H1 (cell line): ENCODE measurements around the gene KCNH4. TPM values are rescaled to one million over a fixed set of nuclear protein-coding genes. Genes with fewer than 3 reads are reported as not detected.

ENCODE experiments used
- CTCF ChIA-PET: fragments of 300-600 bp; sonication (Branson Sonifier 250); formaldehyde crosslinking; loops from one replicate; lab custom pipeline; 2021; ENCODE audit not compliant: partially characterized antibody; lab: Charles Lee
- POLR2A ChIA-PET: fragments of 300-600 bp; sonication (Branson Sonifier 250); formaldehyde crosslinking; loops from one replicate; lab custom pipeline; 2021; ENCODE audit warnings: inconsistent platforms; ENCODE audit not compliant: partially characterized antibody; lab: Charles Lee
- DNase-seq, 2 experiments: peaks; one replicate each; pipeline versions ENCODE4 v3.0.0 to v3.0.0-alpha.2; 2010 to 2022; ENCODE audit warnings: low spot score in 2 of 2, low read depth in 1 of 2, mixed read lengths in 1 of 2
- FAIRE-seq: peaks from 2 replicates; lab custom pipeline; 2011; peaks lifted over from hg19 to GRCh38; lab: Jason Lieb, UNC
- H2AFZ ChIP-seq: 2 replicates; pipeline ENCODE4 v1.8.1; 2012; ENCODE audit warnings: low read length, inconsistent platforms
- H2AK5ac ChIP-seq: 2 replicates; pipeline ENCODE4 v1.6.1; 2013; ENCODE audit warnings: low read depth, low read length
- H2BK120ac ChIP-seq: replicated peaks from 2 replicates; pipeline ENCODE3; 2013; ENCODE audit warnings: low read depth, low read length, inconsistent platforms
- H2BK12ac ChIP-seq: 2 replicates; pipeline ENCODE4 v1.6.1; 2013; ENCODE audit warnings: low read depth, low read length
- H2BK15ac ChIP-seq: 2 replicates; pipeline ENCODE4 v1.6.1; 2013; ENCODE audit warnings: low read length
- H2BK20ac ChIP-seq: 2 replicates; pipeline ENCODE4 v1.6.1; 2013; ENCODE audit warnings: low read length
- H2BK5ac ChIP-seq: 2 replicates; pipeline ENCODE4 v1.6.1; 2013; ENCODE audit warnings: low read depth, low read length
- H3K14ac ChIP-seq: 2 replicates; pipeline ENCODE4 v1.6.1; 2013; ENCODE audit warnings: inconsistent platforms; ENCODE audit not compliant: insufficient read length
- H3K18ac ChIP-seq: 2 replicates; pipeline ENCODE4 v1.6.1; 2013; ENCODE audit warnings: low read length; ENCODE audit errors: extremely low read depth
- H3K23ac ChIP-seq: 2 replicates; pipeline ENCODE4 v1.6.1; 2013; ENCODE audit warnings: inconsistent platforms; ENCODE audit not compliant: insufficient read length
- H3K23me2 ChIP-seq: 2 replicates; pipeline ENCODE4 v1.6.1; 2013; ENCODE audit warnings: low read depth, low read length
- H3K27ac ChIP-seq: 2 replicates; pipeline ENCODE4 v1.6.1; 2011; ENCODE audit warnings: low read depth, low read length, inconsistent platforms
- H3K27me3 ChIP-seq, 4 experiments: replicated peaks in 1 of 4; 1 replicate in 1 of 4; 2 replicates in 3 of 4; pipeline versions ENCODE4 v1.6.1 to v1.8.1; 2011 to 2013; ENCODE audit warnings: low read length in 3 of 4, mild to moderate bottlenecking in 3 of 4, inconsistent platforms in 2 of 4, mixed read lengths in 2 of 4, moderate library complexity in 1 of 4; ENCODE audit not compliant: control insufficient read depth in 3 of 4, insufficient read depth in 3 of 4; ENCODE audit errors: extremely low read depth in 1 of 4
- H3K36me3 ChIP-seq, 4 experiments: 2 replicates each; pipeline versions ENCODE4 v1.6.1 to v1.8.1; 2011 to 2013; ENCODE audit warnings: mild to moderate bottlenecking in 4 of 4, low read length in 3 of 4, moderate library complexity in 2 of 4, control low read depth in 1 of 4, inconsistent platforms in 1 of 4; ENCODE audit not compliant: insufficient read depth in 4 of 4, control insufficient read depth in 2 of 4
- H3K4ac ChIP-seq: replicated peaks from 2 replicates; pipeline ENCODE3; 2013; ENCODE audit warnings: low read length, low read depth, mixed read lengths, inconsistent platforms; ENCODE audit not compliant: insufficient read length
- H3K4me1 ChIP-seq, 4 experiments: replicated peaks in 1 of 4; 1 replicate in 1 of 4; 2 replicates in 3 of 4; pipeline versions ENCODE4 v1.6.1 to v1.8.1; 2011 to 2013; ENCODE audit warnings: low read length in 3 of 4, inconsistent platforms in 2 of 4, mixed read lengths in 1 of 4; ENCODE audit not compliant: insufficient read depth in 4 of 4, control insufficient read depth in 3 of 4
- H3K4me2 ChIP-seq, 2 experiments: 2 replicates each; pipeline versions ENCODE4 v1.6.1 to v1.8.1; 2011 to 2013; ENCODE audit warnings: low read depth in 2 of 2, low read length in 2 of 2, control low read depth in 1 of 2, inconsistent platforms in 1 of 2, mild to moderate bottlenecking in 1 of 2; ENCODE audit not compliant: insufficient read depth in 1 of 2
- H3K4me3 ChIP-seq, 4 experiments: fragments of 200-600, 300-600 bp in 1 of 4; sonication (generic), shearing (Covaris generic), sonication (Bioruptor Twin) in 1 of 4; 2 replicates each; pipeline versions ENCODE4 v1.5.1 to v1.8.1; 2011 to 2016; ENCODE audit warnings: low read length in 4 of 4, low read depth in 3 of 4, control low read depth in 2 of 4, inconsistent platforms in 2 of 4, mild to moderate bottlenecking in 2 of 4, mixed read lengths in 1 of 4, moderate library complexity in 1 of 4; ENCODE audit not compliant: insufficient read depth in 2 of 4; ENCODE audit errors: extremely low read depth in 1 of 4
- H3K56ac ChIP-seq: replicated peaks from 2 replicates; pipeline ENCODE3; 2013; ENCODE audit warnings: low read depth, mild to moderate bottlenecking, mixed read lengths, low read length, inconsistent platforms; ENCODE audit not compliant: insufficient read length
- H3K79me1 ChIP-seq: 2 replicates; pipeline ENCODE4 v1.6.1; 2013; ENCODE audit warnings: low read depth, low read length, control low read depth
- H3K79me2 ChIP-seq, 2 experiments: 2 replicates each; pipeline versions ENCODE4 v1.6.1 to v1.8.1; 2012 to 2013; ENCODE audit warnings: low read length in 2 of 2, mild to moderate bottlenecking in 2 of 2, inconsistent platforms in 1 of 2; ENCODE audit not compliant: insufficient read depth in 2 of 2, control insufficient read depth in 1 of 2
- H3K9ac ChIP-seq, 4 experiments: replicated peaks in 1 of 4; 1 replicate in 1 of 4; 2 replicates in 3 of 4; pipeline versions ENCODE4 v1.6.1 to v1.8.1; 2011 to 2013; ENCODE audit warnings: low read depth in 3 of 4, low read length in 3 of 4, control low read depth in 2 of 4, mild to moderate bottlenecking in 2 of 4, moderate library complexity in 2 of 4, inconsistent platforms in 1 of 4; ENCODE audit errors: extremely low read depth in 1 of 4
- H3K9me3 ChIP-seq, 2 experiments: 2 replicates each; pipeline versions ENCODE4 v1.6.1 to v1.8.1; 2012 to 2013; ENCODE audit warnings: mild to moderate bottlenecking in 2 of 2, moderate library complexity in 2 of 2, control low read depth in 1 of 2, inconsistent platforms in 1 of 2, low read depth in 1 of 2, low read length in 1 of 2, mixed read lengths in 1 of 2; ENCODE audit not compliant: insufficient read depth in 2 of 2
- H4K20me1 ChIP-seq, 2 experiments: replicated peaks in 1 of 2; 2 replicates each; pipeline versions ENCODE3 to v1.8.1; 2011 to 2013; ENCODE audit warnings: inconsistent platforms in 2 of 2, low read length in 2 of 2, mild to moderate bottlenecking in 1 of 2; ENCODE audit not compliant: insufficient read depth in 2 of 2, control insufficient read depth in 1 of 2
- H4K5ac ChIP-seq: 2 replicates; pipeline ENCODE4 v1.6.1; 2013; ENCODE audit warnings: low read length, low read depth, mixed read lengths, inconsistent platforms; ENCODE audit not compliant: insufficient read length
- H4K8ac ChIP-seq: 2 replicates; pipeline ENCODE4 v1.8.0; 2013; ENCODE audit warnings: mild to moderate bottlenecking, moderate library complexity, low read length, inconsistent platforms; ENCODE audit not compliant: insufficient read depth; ENCODE audit errors: extremely low read depth
- H4K91ac ChIP-seq: replicated peaks from 2 replicates; pipeline ENCODE3; 2013; ENCODE audit warnings: low read length, mixed read lengths, inconsistent platforms; ENCODE audit not compliant: insufficient read length
- BCL11A ChIP-seq, 2 experiments: IDR thresholded peaks; one replicate each; pipeline ENCODE4 v1.6.1; 2011; ENCODE audit warnings: low read depth in 2 of 2, low read length in 2 of 2, mild to moderate bottlenecking in 2 of 2
- CREB1 ChIP-seq: IDR thresholded peaks from 2 replicates; pipeline ENCODE4 v1.6.1; 2012; ENCODE audit warnings: inconsistent platforms
- E2F6 ChIP-seq: IDR thresholded peaks from 2 replicates; pipeline ENCODE4 v1.6.1; 2012; ENCODE audit warnings: inconsistent platforms
- EZH2 ChIP-seq: fragments of 200-600 bp; sonication (generic); IDR thresholded peaks from 2 replicates; pipeline ENCODE4 v1.7.1; 2012; ENCODE audit warnings: low read depth, mild to moderate bottlenecking, moderate library complexity, low read length, inconsistent platforms; ENCODE audit not compliant: severe bottlenecking
- KDM4A ChIP-seq: IDR thresholded peaks from one replicate; pipeline ENCODE4 v1.7.1; 2012; ENCODE audit warnings: low read depth, mild to moderate bottlenecking, moderate library complexity, low read length, inconsistent platforms; ENCODE audit not compliant: severe bottlenecking
- NANOG ChIP-seq: IDR thresholded peaks from 2 replicates; pipeline ENCODE4 v1.6.1; 2011; ENCODE audit warnings: low read length, low read depth, mild to moderate bottlenecking, inconsistent platforms; ENCODE audit not compliant: insufficient read depth, poor library complexity, severe bottlenecking
- WGBS, 2 experiments: shearing (Covaris generic) in 1 of 2; methylation state at CpG; one replicate each; pipeline versions ENCODE4 v1.1.6 to v1.1.7; 2013 to 2015; ENCODE audit warnings: low lambda C conversion rate in 2 of 2, mixed read lengths in 2 of 2, inconsistent platforms in 1 of 2, low coverage in 1 of 2, missing lambda C conversion rate in 1 of 2; ENCODE audit not compliant: insufficient replicate concordance in 2 of 2, insufficient coverage in 1 of 2, insufficient read length in 1 of 2; ENCODE audit errors: extremely low coverage in 1 of 2, missing lambda C conversion rate in 1 of 2; 5-methylcytosine and 5-hydroxymethylcytosine counted together
- long read RNA-seq, 2 experiments: library from RNA in 1 of 2; library from capped mRNA in 1 of 2; stranded (forward); transcript quantifications; one replicate each; pipeline ENCODE4 v2.0.0, GENCODE V29; 2021; ENCODE audit warnings: inconsistent platforms in 1 of 2
- polyA minus RNA-seq, 3 experiments: library from RNA; depleted of rRNA, polyadenylated mRNA; stranded (reverse); fragments of >200 nt; gene quantifications; 1 replicate in 2 of 3; 2 replicates in 1 of 3; pipeline ENCODE4 v1.2.3, GENCODE V29; 2011
- polyA plus RNA-seq, 7 experiments: library from polyadenylated mRNA; depleted of rRNA in 3 of 7; stranded (reverse) in 5 of 7; unstranded in 2 of 7; fragments of >200 nt in 5 of 7; fragments of 200-250 nt in 2 of 7; gene quantifications; 1 replicate in 5 of 7; 2 replicates in 1 of 7; 4 replicates in 1 of 7; pipeline versions ENCODE4 v1.2.1 to v1.2.3, GENCODE V29; 2011 to 2013; ENCODE audit warnings: missing spikeins in 2 of 7, mixed read lengths in 2 of 7
- total RNA-seq: library from RNA; stranded (reverse); fragmentation: NEBNext Ultra II Directional; extraction: Animal tissue kit (Norgen Biotek cat#: 25700); gene quantifications from 2 replicates; pipeline ENCODE4 v1.2.1, GENCODE V29; 2021

Gene KCNH4
- total RNA-seq (0.47 and 0.59 TPM in 2 replicates), polyA plus RNA-seq (2011; rRNA removed) (0.44 and 0.53 TPM in 2 replicates), polyA minus RNA-seq (2011; rRNA and poly(A)+ RNA removed) (0.59 and 0.69 TPM in 2 replicates)
- 0.40 TPM for polyA plus RNA-seq (2011; cell fraction: cytosol; rRNA removed)
- 1.4 TPM for polyA plus RNA-seq (2011; cell fraction: nucleus; rRNA removed)
- 0.13 to 0.37 TPM (median 0.26 TPM) in 4 replicates for polyA plus RNA-seq (2012, experiment 1 of 2)
- polyA plus RNA-seq (2012, experiment 2 of 2) = 0.17 TPM
- polyA plus RNA-seq (2013, experiment 1 of 2) = 0.41 TPM
- polyA plus RNA-seq (2013, experiment 2 of 2) = 0.46 TPM
- not detected for polyA minus RNA-seq (2011; cell fraction: cytosol; rRNA and poly(A)+ RNA removed)
- 0.60 TPM for polyA minus RNA-seq (2011; cell fraction: nucleus; rRNA and poly(A)+ RNA removed)
- long read RNA-seq, experiment 1 = 0 reads
- long read RNA-seq, experiment 2 = 0 reads

GRCh38 chr17:42180922-42181850 is at the start of gene KCNH4:
KCNH4 (minus strand) TSS chr17:42181142; CDS start chr17:42180945, 197 bp downstream.
- Histone ChIP-seq H3K4me3 (peak within 1 kb of the TSS; percentile 40 to 73 (median 51)), H2AFZ (peak within 1 kb of the TSS; percentile 19; the same call in 1 of the 2 replicates), H3K23ac (no peak within 1 kb of the TSS), H3K4me1 (peaks cover 0 to 17% (median 15%) of the 10 kb centered on the region in 4 experiments; a peak in 5 of 7 replicates), H3K4me2 (peak within 1 kb of the TSS; percentile 92 to 96), H2BK120ac (no peak within 1 kb of the TSS), H3K4ac (no peak within 1 kb of the TSS), H3K79me1 (no peaks in the 10 kb centered on the region), H4K5ac (no peak within 1 kb of the TSS), H3K18ac (peak within 1 kb of the TSS; percentile 25; the same call in 1 of the 2 replicates), H3K27me3 (peaks cover 7 to 57% (median 41%) of the 10 kb centered on the region in 4 experiments), H4K91ac (no peak within 1 kb of the TSS), H2AK5ac (no peak within 1 kb of the TSS), H2BK15ac (0 out of 2 replicates have a peak within 1 kb of the TSS, but pooled peaks have one; percentile 92), H3K9me3 (no peaks in the 10 kb centered on the region), H4K20me1 (no peaks in the 10 kb centered on the region), H3K14ac (no peak within 1 kb of the TSS), H3K23me2 (peaks cover 13% of the 10 kb centered on the region; the same call in 1 of the 2 replicates), H3K36me3 (no peaks in the 10 kb centered on the region), H3K79me2 (no peaks in the 10 kb centered on the region), H3K56ac (no peak within 1 kb of the TSS), H3K27ac (no peak within 1 kb of the TSS), H2BK20ac (peak within 1 kb of the TSS; percentile 34; the same call in 1 of the 2 replicates), H4K8ac (peak within 1 kb of the TSS; percentile 11; the same call in 1 of the 2 replicates), H2BK5ac (no peak within 1 kb of the TSS), H2BK12ac (peak within 1 kb of the TSS; percentile 11; the same call in 1 of the 2 replicates), H3K9ac (no peak within 1 kb of the TSS)
- FAIRE-seq = no peak
- WGBS, 2 experiments = 9% methylated on average over 29 of the region's 60 CpGs; no CpG with 5 or more reads in 1 of the 2 experiments
- ChIA-PET CTCF (interaction anchor here (0.7 to 4.9 kb wide), 26 partner anchors 8 to 346 kb away, joined by 3 to 34 read pairs (median 3); partner anchors contain the start of genes DNAJC7, GHDC, KAT2A and ZNF385C), POLR2A (interaction anchor here (1.2 to 1.7 kb wide), 4 partner anchors 9 to 27 kb away, joined by 3 to 8 read pairs (median 3); no protein-coding TSS in a partner anchor)
- DNase-seq = peak in 1 of 2 experiments; percentile 92
- peak; percentile 23; the same call in 1 of the 2 replicates for TF ChIP-seq CREB1
- no peak for TF ChIP-seq NANOG
- no peak for TF ChIP-seq BCL11A (IDR thresholded peaks at IDR 0.05; ENCODE audit: low read depth in 2 of 2, low read length in 2 of 2)
- peak; percentile 4 for TF ChIP-seq EZH2
- TF ChIP-seq KDM4A = peak; percentile 84
- TF ChIP-seq E2F6 = peak; percentile 98
